Subcutaneous abdominal adipose tissue (tissue), 5 donors: ENCODE measurements around the gene PLEKHG5.

Source experiments
- H3K27ac ChIP-seq: one replicate; pipeline ENCODE4 v1.7.0; 2013; ENCODE audit warnings: low read depth, mild to moderate bottlenecking, inconsistent platforms, low read length, moderate library complexity
- H3K27me3 ChIP-seq, 5 donors: one replicate each; pipeline ENCODE4 v1.7.0; 2013; ENCODE audit warnings: low read length in 5 of 5, inconsistent platforms in 1 of 5; ENCODE audit not compliant: control insufficient read depth in 5 of 5, insufficient read depth in 4 of 5
- H3K36me3 ChIP-seq, 5 donors: one replicate each; pipeline ENCODE4 v1.7.0; 2013; ENCODE audit warnings: low read length in 5 of 5; ENCODE audit not compliant: control insufficient read depth in 5 of 5, insufficient read depth in 5 of 5
- H3K4me1 ChIP-seq, 5 donors: one replicate each; pipeline ENCODE4 v1.7.0; 2013; ENCODE audit warnings: low read length in 5 of 5, mild to moderate bottlenecking in 3 of 5, moderate library complexity in 1 of 5; ENCODE audit not compliant: control insufficient read depth in 5 of 5, insufficient read depth in 5 of 5
- H3K4me3 ChIP-seq, 5 donors: one replicate each; pipeline ENCODE4 v1.7.0; 2013; ENCODE audit warnings: low read length in 5 of 5, low read depth in 1 of 5
- H3K9ac ChIP-seq, 5 donors: one replicate each; pipeline ENCODE4 v1.7.0; 2013; ENCODE audit warnings: low read length in 5 of 5, mild to moderate bottlenecking in 4 of 5, moderate library complexity in 3 of 5
- H3K9me3 ChIP-seq, 5 donors: one replicate each; pipeline ENCODE4 v1.7.0; 2013; ENCODE audit warnings: low read length in 5 of 5; ENCODE audit not compliant: control insufficient read depth in 5 of 5
- donor health status: healthy.
- donor health status: healthy.
- donor health status: healthy.
- donor health status: healthy.
- donor health status: healthy.

The PLEKHG5 gene

GRCh38 chr1:6467224-6467623 lies 24.2 kb downstream of the PLEKHG5 start:
- peaks cover 0 to 82% (median 67%) of the 10 kb centered on the region in 5 donors for H3K36me3 ChIP-seq
- H3K9ac ChIP-seq, result no peak overlapping the region
- peaks cover 0 to 4% (median 0%) of the 10 kb centered on the region in 5 donors for H3K4me1 ChIP-seq
- no peak overlapping the region for H3K4me3 ChIP-seq
- H3K27ac ChIP-seq, result no peak overlapping the region
- H3K9me3 ChIP-seq, result no peaks in the 10 kb centered on the region
- no peaks in the 10 kb centered on the region for H3K27me3 ChIP-seq

DNA sequence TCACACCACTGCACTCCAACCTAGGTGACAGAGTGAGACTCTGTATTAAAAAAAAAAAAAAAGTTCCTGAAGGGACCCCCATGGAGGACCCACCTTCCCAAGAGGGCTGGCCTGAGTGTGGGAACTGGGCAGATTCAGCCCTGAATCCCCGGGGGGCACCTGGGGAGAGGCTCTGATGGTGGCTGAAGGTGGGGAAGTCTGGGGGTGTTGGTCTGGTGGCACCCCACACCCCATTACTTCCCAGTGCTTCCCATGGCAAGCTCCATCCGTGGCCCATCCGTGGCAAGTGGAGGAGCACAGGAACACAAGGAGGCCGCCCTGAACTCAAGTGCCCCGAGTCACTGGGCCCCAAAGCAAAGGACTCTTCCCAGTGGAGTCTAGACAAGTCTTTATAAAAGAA lies 24.7 kb downstream of the PLEKHG5 start:
- Histone ChIP-seq H3K27ac (no peak overlapping the region), H3K4me1 (peaks cover 0 to 9% (median 4%) of the 10 kb centered on the region in 5 donors), H3K9ac (no peak overlapping the region), H3K27me3 (no peaks in the 10 kb centered on the region), H3K36me3 (peaks cover 0 to 82% (median 67%) of the 10 kb centered on the region in 5 donors), H3K4me3 (no peak overlapping the region), H3K9me3 (no peaks in the 10 kb centered on the region)

- H3K27ac ChIP-seq, result no peak within 1 kb of the TSS
- peak within 1 kb of the TSS in 1 of 5 donors; percentile 24 for H3K4me3 ChIP-seq
- peaks cover 0 to 82% (median 62%) of the 10 kb centered on the region in 5 donors for H3K36me3 ChIP-seq
- peaks cover 0 to 16% (median 12%) of the 10 kb centered on the region in 5 donors for H3K4me1 ChIP-seq
- no peaks in the 10 kb centered on the region for H3K27me3 ChIP-seq
- no peak within 1 kb of the TSS for H3K9ac ChIP-seq
- H3K9me3 ChIP-seq, result no peaks in the 10 kb centered on the region
Observed at GRCh38 chr1:6466023-6466422, 25.4 kb downstream of the PLEKHG5 start, which contains the start of gene TNFRSF25. TSS of gene TNFRSF25 (minus strand) at chr1:6466173. CDS start at chr1:6466107, 66 bp downstream.

- H3K27me3 ChIP-seq, result no peaks in the 10 kb centered on the region
- peaks cover 0 to 21% (median 17%) of the 10 kb centered on the region in 5 donors for H3K4me1 ChIP-seq
- peak overlapping the region in 1 of 5 donors; percentile 24 for H3K4me3 ChIP-seq
- no peak overlapping the region for H3K9ac ChIP-seq
- H3K27ac ChIP-seq, result no peak overlapping the region
- peaks cover 0 to 77% (median 59%) of the 10 kb centered on the region in 5 donors for H3K36me3 ChIP-seq
- H3K9me3 ChIP-seq, result no peaks in the 10 kb centered on the region
Observed at GRCh38 chr1:6465461-6466005, 25.9 kb downstream of the PLEKHG5 start.

DNA sequence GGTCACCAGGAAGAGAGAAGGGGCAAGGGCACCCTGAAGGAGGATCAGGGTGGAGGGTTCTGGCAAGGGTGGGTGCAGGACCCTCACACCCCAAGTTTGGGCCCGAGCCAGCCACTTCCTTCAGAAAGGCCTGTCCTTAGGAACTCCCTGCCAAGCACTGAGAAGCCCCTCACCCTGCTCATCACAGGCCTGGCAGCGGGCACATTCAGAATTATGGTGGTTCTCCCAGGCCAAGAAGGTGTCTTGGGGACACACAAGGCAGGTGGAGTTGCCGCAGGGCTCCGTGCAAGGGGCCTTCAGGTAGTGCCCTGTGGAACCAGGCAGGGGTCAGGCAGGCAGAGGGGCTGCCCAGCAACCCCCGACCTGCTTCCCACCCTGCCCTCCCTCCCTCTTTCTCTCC lies 26.6 kb downstream of the PLEKHG5 start:
- H3K4me1 ChIP-seq, result peaks cover 0 to 28% (median 23%) of the 10 kb centered on the region in 5 donors
- no peak overlapping the region for H3K27ac ChIP-seq
- peaks cover 0 to 71% (median 53%) of the 10 kb centered on the region in 5 donors for H3K36me3 ChIP-seq
- no peaks in the 10 kb centered on the region for H3K9me3 ChIP-seq
- no peak overlapping the region for H3K4me3 ChIP-seq
- no peak overlapping the region for H3K9ac ChIP-seq
- no peaks in the 10 kb centered on the region for H3K27me3 ChIP-seq

- no peaks in the 10 kb centered on the region for H3K27me3 ChIP-seq
- H3K9me3 ChIP-seq, result no peaks in the 10 kb centered on the region
- H3K27ac ChIP-seq, result no peak overlapping the region
- H3K4me3 ChIP-seq, result no peak overlapping the region
- H3K4me1 ChIP-seq, result peaks cover 0 to 32% (median 27%) of the 10 kb centered on the region in 5 donors
- peaks cover 0 to 66% (median 48%) of the 10 kb centered on the region in 5 donors for H3K36me3 ChIP-seq
- no peak overlapping the region for H3K9ac ChIP-seq
Observed at GRCh38 chr1:6464514-6464836, 27.0 kb downstream of the PLEKHG5 start.

DNA sequence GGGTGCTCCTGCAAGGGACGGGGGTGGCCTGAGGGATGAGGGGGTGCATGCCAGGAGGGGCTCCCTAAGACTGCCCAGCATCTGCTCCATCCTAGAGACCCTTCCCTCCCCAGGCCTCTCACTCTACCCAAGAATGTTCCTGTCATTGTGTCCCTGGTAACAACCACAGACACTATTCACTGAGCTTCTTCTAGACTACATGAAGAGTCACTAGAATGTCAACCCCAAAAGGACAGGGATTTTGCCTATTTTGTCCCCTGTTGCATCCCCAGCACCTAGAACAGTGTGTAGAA lies 28.4 kb downstream of the PLEKHG5 start:
- H3K4me1 ChIP-seq, result peaks cover 0 to 32% (median 27%) of the 10 kb centered on the region in 5 donors
- no peaks in the 10 kb centered on the region for H3K9me3 ChIP-seq
- H3K36me3 ChIP-seq, result peaks cover 0 to 52% (median 34%) of the 10 kb centered on the region in 5 donors
- H3K27ac ChIP-seq, result no peak overlapping the region
- no peak overlapping the region for H3K4me3 ChIP-seq
- no peaks in the 10 kb centered on the region for H3K27me3 ChIP-seq
- H3K9ac ChIP-seq, result no peak overlapping the region

DNA sequence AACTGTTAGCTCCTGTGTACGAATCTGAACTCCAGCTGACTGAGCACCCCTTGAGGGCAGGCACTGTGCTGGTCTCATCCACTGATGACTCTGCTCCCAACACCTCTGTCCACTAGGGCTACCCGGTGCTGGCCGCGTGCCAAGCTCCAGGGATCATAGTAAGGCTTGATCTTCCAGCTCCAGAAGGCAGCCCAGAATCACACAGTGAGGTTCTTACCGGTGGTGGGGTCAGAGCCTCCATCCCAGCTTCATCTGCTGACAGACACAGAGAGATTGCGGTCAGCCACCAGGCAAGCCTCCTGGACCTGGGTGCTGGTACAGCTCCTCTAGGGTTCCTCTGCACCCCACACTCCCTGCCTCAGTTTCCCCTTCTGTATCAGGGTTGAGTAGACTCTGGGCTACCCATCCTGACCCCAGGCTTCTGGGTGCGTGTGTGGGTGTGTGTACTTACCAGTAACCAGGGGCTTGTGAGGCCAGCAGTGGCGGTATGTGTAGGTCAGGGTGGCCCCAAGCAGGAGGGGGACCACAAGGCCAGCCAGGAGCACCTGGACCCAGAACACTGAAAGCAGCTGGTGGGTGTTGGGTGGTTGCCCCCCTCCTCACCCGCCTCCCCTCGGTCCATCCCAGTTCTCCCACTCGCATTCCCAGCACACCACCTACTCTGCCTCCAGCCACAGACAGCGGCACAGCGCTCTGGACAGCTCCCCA lies 28.9 kb downstream of the PLEKHG5 start:
- no peak overlapping the region for H3K4me3 ChIP-seq
- H3K27me3 ChIP-seq, result no peaks in the 10 kb centered on the region
- peaks cover 0 to 48% (median 29%) of the 10 kb centered on the region in 5 donors for H3K36me3 ChIP-seq

DNA sequence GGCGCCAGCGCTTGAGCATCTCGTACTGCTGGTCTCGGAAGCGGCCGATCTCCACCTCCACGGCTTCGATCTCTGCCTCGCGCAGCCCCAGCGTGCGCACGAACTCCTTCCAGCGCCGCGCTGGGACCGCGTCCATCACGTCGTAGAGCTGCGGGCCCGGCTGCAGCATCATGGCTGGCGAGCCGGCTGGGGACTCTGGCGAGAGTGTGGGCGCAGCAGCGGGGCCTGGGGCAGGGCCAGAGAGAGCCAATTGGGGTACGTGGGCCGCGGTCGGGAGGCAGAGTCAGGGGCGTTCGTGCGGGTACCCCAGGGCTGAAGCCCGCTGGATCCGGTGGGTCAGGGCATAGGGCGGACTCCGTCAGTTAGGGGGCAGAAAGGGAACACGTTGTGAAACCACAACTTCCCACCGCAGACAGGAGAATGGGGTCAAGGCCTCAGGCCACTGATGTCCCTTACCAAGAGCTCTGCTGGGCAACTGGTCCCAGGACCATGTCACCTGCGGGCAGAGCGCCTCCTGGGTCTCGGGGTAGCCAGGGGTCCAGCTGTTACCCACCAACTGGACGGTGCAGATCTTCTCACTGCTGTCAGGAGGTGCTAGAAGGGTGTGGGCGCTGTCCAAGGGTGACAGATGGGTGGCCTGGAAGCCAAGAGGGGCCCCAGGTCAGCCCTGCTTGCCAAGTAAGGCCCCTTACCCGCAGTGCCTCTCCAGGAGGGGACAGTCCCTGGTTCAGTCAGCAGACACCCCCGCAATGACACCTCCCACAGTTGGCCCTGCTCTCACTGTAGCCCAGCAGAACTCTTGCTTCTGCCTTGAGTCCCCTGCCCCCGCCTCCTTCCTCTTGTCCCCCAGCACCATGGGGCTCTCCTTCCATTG lies 29.7 kb downstream of the PLEKHG5 start:
- Histone ChIP-seq H3K4me1 (peaks cover 0 to 32% (median 27%) of the 10 kb centered on the region in 5 donors), H3K27me3 (peaks cover 0 to 1% (median 0%) of the 10 kb centered on the region in 5 donors), H3K9me3 (no peaks in the 10 kb centered on the region), H3K36me3 (peaks cover 0 to 40% (median 23%) of the 10 kb centered on the region in 5 donors), H3K4me3 (peak overlapping the region in 3 of 5 donors; percentile 40 to 67 (median 62)), H3K9ac (peak overlapping the region in 1 of 5 donors; percentile 71), H3K27ac (no peak overlapping the region)

More for the DNA sequence above, 28.9 kb downstream of the PLEKHG5 start:
- no peak overlapping the region for H3K27ac ChIP-seq
- H3K9ac ChIP-seq, result no peak overlapping the region
- no peaks in the 10 kb centered on the region for H3K9me3 ChIP-seq
- peaks cover 0 to 32% (median 27%) of the 10 kb centered on the region in 5 donors for H3K4me1 ChIP-seq
